ENCODE data around the gene PLEKHA6. TPM values are rescaled to one million over a fixed set of nuclear protein-coding genes. Genes with fewer than 3 reads are reported as not detected.

The PLEKHA6 gene, protein sequence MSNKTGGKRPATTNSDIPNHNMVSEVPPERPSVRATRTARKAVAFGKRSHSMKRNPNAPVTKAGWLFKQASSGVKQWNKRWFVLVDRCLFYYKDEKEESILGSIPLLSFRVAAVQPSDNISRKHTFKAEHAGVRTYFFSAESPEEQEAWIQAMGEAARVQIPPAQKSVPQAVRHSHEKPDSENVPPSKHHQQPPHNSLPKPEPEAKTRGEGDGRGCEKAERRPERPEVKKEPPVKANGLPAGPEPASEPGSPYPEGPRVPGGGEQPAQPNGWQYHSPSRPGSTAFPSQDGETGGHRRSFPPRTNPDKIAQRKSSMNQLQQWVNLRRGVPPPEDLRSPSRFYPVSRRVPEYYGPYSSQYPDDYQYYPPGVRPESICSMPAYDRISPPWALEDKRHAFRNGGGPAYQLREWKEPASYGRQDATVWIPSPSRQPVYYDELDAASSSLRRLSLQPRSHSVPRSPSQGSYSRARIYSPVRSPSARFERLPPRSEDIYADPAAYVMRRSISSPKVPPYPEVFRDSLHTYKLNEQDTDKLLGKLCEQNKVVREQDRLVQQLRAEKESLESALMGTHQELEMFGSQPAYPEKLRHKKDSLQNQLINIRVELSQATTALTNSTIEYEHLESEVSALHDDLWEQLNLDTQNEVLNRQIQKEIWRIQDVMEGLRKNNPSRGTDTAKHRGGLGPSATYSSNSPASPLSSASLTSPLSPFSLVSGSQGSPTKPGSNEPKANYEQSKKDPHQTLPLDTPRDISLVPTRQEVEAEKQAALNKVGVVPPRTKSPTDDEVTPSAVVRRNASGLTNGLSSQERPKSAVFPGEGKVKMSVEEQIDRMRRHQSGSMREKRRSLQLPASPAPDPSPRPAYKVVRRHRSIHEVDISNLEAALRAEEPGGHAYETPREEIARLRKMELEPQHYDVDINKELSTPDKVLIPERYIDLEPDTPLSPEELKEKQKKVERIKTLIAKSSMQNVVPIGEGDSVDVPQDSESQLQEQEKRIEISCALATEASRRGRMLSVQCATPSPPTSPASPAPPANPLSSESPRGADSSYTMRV
- total RNA-seq, result 1 to 10 TPM in 1 of 2 donors, under 1 TPM in 1; 0.37 to 1.3 TPM

DNA sequence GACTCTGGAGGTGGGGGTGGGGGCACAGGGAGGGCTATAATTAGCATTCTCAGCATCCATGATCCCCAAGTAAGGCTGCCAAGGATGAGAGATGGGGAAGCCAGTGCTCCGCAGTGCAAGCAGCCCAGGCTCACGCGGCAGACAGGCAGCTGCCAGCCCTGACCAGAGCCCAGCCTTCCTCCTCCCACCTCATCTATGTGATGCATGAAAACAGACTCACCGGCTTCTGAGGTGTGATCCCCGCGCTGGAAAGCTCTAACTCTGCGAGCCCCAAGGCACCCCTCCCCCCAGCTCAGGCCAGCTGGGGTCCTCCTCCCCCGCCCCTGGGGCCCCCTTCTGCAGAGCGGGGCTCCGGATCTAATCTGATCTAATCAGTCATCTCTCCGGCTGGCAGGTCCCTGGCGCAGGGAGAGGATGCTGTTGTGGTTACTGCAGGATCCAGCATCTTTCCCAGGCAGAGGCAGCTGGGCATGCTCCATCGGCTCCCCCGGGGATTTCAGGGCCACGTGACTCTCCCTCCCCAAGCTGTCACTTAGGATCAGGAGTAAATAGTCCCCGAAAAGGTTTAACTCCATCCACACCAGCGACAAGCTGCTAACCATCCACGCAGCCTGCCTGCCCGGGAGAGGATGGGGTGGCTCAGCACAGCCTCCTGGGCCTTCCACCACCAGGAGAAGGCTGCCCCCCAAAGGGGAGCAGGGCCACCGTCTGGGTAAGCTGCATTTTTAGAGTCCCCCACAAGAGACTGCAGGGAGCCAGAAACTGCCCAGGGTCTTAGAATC lies at the start of gene PLEKHA6:
TSS of gene PLEKHA6 (minus strand) at position 456 of the 782 bp plus-strand sequence. CDS start 86,202 bp downstream, outside the sequence.
- H3K27ac Mint-ChIP-seq, result no peak within 1 kb of the TSS
- peaks cover 12% of the 10 kb centered on the region for H3K27me3 Mint-ChIP-seq
- no peak for ATAC-seq (replicated peaks)
- H3K36me3 Mint-ChIP-seq (ENCODE audit: low read depth), result no peaks in the 10 kb centered on the region
- H3K4me1 Mint-ChIP-seq, result peaks cover 8% of the 10 kb centered on the region
- H3K4me3 Mint-ChIP-seq, result no peak within 1 kb of the TSS
- H3K9me3 Mint-ChIP-seq, result no peaks in the 10 kb centered on the region

DNA sequence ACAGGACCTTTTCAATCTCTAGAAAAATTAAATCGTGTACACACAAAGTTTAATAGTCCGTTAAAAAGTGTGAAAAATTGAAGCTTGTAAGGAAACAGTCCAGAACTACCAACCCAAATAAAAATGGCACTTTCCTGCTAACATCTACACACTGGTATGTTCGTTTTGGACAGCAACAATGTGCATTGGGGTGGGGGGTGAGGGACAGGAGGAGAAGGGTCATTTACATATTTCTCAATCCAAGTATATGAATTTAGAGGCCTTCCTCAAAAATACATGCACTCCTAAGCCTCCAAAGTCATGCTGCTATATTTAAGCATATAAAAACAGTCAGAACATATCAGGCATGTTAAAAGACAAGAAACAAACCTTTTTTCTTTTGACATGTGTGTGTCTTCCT lies 49.4 kb upstream of the PLEKHA6 start:
- no peak for ATAC-seq (replicated peaks)
- Mint-ChIP-seq H3K9me3 (no peaks in the 10 kb centered on the region), H3K36me3 (ENCODE audit: low read depth) (peaks cover 78% of the 10 kb centered on the region), H3K27me3 (no peaks in the 10 kb centered on the region), H3K4me1 (peaks cover 5% of the 10 kb centered on the region), H3K4me3 (peak overlapping the region; percentile 98), H3K27ac (peak overlapping the region; percentile 99)

DNA sequence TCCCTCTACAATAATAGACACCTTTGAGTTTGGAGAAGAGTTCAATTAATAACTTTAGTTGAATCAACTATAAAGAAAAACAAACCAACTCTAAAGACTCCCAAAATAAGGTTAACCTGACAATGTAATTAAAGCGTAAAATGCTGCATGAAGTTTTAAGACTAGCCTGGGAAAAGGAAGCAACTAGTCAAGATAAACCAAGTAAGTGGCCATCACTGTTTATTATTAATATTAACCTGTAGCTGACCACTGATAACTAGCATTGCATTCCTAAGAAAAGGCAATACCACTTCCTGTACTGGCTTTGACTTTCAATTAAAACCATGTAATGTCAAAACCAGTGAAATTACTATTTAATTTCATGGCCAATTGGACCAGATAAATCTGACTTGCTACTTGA lies 48.9 kb upstream of the PLEKHA6 start:
- ATAC-seq (replicated peaks), result no peak
- H3K36me3 Mint-ChIP-seq (ENCODE audit: low read depth), result peaks cover 84% of the 10 kb centered on the region
- peak overlapping the region; percentile 98 for H3K4me3 Mint-ChIP-seq
- H3K27ac Mint-ChIP-seq, result peak overlapping the region; percentile 99
- peaks cover 5% of the 10 kb centered on the region for H3K4me1 Mint-ChIP-seq
- no peaks in the 10 kb centered on the region for H3K9me3 Mint-ChIP-seq
- H3K27me3 Mint-ChIP-seq, result no peaks in the 10 kb centered on the region

DNA sequence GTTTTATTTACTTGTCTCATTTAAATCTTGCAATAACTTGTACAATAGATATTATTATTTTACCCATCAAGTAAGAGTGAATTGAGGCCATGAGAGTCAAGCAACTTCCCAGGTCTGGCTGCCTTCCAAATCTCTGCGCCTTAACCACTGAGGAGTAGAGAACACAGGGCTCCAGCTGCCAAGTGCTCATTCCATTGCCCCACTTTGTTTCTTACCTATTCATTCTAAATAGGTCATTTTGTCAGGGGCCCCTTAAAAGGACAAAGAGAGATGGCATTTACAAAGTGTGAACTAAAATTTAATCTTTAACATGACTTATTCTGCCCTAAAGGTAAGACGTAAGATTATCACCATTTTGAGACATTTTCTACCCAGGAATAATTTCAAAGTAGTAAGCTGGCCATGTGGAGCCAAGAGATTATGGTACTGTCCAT lies 48.4 kb upstream of the PLEKHA6 start:
- Mint-ChIP-seq H3K27me3 (no peaks in the 10 kb centered on the region), H3K4me3 (peak overlapping the region; percentile 98), H3K9me3 (no peaks in the 10 kb centered on the region), H3K4me1 (peaks cover 5% of the 10 kb centered on the region), H3K36me3 (ENCODE audit: low read depth) (peaks cover 86% of the 10 kb centered on the region), H3K27ac (peak overlapping the region; percentile 99)
- no peak for ATAC-seq (replicated peaks)

DNA sequence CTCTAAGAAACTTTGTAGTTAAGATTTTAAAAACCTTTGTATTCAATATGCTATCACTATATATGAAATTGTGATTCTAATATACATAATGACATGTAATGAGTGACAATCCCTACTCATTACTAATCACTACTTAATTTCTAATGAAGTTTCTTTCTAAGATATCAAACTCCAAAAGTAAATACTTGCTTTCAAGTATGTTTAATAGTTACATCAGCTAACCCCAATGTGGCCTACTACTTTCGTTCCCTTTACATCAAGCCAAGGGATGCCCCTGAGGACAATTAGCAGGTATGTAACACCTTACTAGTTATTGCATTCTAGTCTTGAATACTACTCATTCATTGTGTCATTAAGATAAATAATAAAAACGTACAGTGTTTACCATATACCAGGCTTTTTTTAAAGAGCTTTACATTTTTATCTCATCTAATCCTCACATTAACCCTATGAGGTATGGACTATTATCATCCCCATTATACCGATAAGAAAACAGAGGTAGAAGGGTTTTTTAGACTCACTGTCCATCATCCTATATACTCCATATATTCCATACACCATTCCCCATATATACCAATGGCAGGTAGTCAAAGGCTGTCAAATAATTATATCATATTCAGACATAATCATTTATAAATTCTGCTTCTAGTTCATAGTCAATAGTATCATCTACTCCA lies 47.7 kb upstream of the PLEKHA6 start:
- ATAC-seq (replicated peaks), result no peak
- H3K27ac Mint-ChIP-seq, result peak overlapping the region; percentile 99
- H3K36me3 Mint-ChIP-seq (ENCODE audit: low read depth), result peaks cover 92% of the 10 kb centered on the region
- peak overlapping the region; percentile 98 for H3K4me3 Mint-ChIP-seq
- H3K27me3 Mint-ChIP-seq, result no peaks in the 10 kb centered on the region
- H3K9me3 Mint-ChIP-seq, result no peaks in the 10 kb centered on the region
- peaks cover 5% of the 10 kb centered on the region for H3K4me1 Mint-ChIP-seq

DNA sequence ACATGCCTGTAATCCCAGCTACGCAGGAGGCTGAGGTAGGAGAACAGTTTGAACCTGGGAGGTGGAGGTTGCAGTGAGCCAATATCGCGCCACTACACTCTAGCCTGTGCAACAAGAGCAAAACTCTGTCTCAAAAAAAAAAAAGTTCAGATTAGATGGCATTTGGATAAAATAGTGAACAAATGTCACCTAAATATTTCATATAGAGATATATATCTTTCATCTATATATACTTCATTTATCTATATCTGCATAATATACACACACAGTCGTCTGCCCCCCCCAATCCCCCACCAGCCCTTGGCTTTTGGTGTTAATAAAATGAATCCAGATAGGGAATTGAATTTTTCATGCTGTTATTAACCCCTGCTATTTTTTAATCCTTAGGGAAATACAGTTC lies 46.9 kb upstream of the PLEKHA6 start:
- Mint-ChIP-seq H3K27ac (peak overlapping the region; percentile 99), H3K4me1 (peaks cover 5% of the 10 kb centered on the region), H3K9me3 (no peaks in the 10 kb centered on the region), H3K36me3 (ENCODE audit: low read depth) (peaks cover 97% of the 10 kb centered on the region), H3K27me3 (no peaks in the 10 kb centered on the region), H3K4me3 (peak overlapping the region; percentile 98)
- no peak for ATAC-seq (replicated peaks)

DNA sequence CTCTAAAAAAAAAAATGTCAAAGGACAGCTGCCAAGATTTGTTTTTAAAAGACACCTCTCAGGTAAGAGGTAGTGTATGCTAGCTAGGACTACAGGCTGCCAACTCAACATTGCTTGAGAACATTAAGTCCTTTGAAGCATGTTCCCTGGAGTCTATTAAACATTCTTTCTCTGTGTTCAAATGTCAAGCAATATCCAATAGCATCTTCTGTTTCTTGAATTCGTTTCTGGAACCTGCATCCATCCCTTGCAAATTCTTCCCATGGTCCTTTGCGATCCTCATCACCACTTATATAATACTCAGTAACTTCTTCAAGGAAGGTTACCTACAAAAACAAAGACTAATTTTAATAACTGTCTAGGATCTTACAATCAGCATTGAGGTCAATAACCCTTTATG lies 46.3 kb upstream of the PLEKHA6 start:
- H3K4me3 Mint-ChIP-seq, result peak overlapping the region; percentile 98
- H3K27me3 Mint-ChIP-seq, result no peaks in the 10 kb centered on the region
- H3K36me3 Mint-ChIP-seq (ENCODE audit: low read depth), result peaks cover 97% of the 10 kb centered on the region
- H3K4me1 Mint-ChIP-seq, result peaks cover 5% of the 10 kb centered on the region
- H3K9me3 Mint-ChIP-seq, result no peaks in the 10 kb centered on the region
- peak overlapping the region; percentile 83 for H3K27ac Mint-ChIP-seq
- ATAC-seq (replicated peaks), result no peak

DNA sequence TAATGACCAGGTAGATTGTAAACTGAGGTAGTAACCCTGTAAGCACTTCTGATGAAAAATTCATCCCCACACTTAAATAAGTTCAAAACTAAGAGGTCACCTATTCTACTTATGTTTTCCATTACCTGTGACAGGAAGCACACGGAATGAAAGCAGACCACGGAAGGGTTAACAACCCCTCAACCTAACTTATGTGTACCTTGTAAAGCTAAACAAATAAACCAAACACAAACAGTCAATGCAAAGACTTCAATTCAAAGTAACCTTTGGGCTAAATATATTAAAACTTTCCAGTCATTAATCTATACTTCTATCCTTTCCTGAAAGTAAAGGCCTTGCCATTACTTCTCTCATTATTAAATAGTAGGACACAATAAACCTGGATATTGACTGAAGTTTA lies 44.9 kb upstream of the PLEKHA6 start:
- peak overlapping the region; percentile 48 for H3K27ac Mint-ChIP-seq
- H3K4me3 Mint-ChIP-seq, result peak overlapping the region; percentile 98
- H3K9me3 Mint-ChIP-seq, result no peaks in the 10 kb centered on the region
- no peaks in the 10 kb centered on the region for H3K27me3 Mint-ChIP-seq
- H3K4me1 Mint-ChIP-seq, result peaks cover 5% of the 10 kb centered on the region
- ATAC-seq (replicated peaks), result no peak
- peaks cover 97% of the 10 kb centered on the region for H3K36me3 Mint-ChIP-seq (ENCODE audit: low read depth)

DNA sequence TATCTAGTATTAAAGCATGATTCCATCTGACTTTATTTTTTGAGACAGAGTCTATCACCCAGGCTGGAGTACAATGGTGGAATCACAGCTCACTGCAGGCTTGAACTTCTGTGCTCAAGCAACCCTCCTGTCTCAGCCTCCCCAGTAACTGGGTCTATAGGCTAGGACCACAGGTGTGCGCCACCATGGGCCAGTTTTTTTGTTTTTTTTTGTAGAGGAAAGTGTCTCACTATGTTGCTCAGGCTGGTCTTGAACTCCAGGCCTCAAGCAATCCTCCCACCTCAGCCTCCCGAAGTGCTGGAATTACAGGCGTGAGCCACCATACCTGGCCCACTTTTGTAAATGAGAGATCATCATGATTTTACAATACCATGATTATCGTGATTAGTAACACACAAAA lies 42.7 kb upstream of the PLEKHA6 start:
- H3K36me3 Mint-ChIP-seq (ENCODE audit: low read depth), result peaks cover 95% of the 10 kb centered on the region
- H3K27ac Mint-ChIP-seq, result peak overlapping the region; percentile 52
- peaks cover 5% of the 10 kb centered on the region for H3K4me1 Mint-ChIP-seq
- H3K9me3 Mint-ChIP-seq, result no peaks in the 10 kb centered on the region
- no peak overlapping the region for H3K4me3 Mint-ChIP-seq
- no peak for ATAC-seq (replicated peaks)
- no peaks in the 10 kb centered on the region for H3K27me3 Mint-ChIP-seq

DNA sequence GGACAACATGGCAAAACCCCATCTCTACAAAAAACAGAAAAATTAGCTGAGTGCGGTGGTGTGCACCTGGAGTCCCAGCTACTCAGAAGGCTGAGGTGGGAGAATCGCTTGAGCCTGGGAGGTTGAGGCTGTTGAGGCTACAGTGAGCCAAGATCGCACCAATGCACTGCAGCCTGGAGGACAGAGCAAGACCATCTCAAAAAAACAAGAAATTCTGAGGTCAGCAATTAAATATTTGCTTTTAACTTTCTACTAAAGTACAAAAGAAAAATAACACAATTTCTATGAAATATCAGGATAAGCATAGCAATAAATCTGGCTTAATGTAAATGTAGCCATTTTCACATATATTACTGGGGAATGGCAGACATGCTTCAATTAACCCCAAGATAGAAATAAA lies 42.0 kb upstream of the PLEKHA6 start:
- Mint-ChIP-seq H3K4me1 (peaks cover 5% of the 10 kb centered on the region), H3K27ac (peak overlapping the region; percentile 52), H3K36me3 (ENCODE audit: low read depth) (peaks cover 94% of the 10 kb centered on the region), H3K9me3 (no peaks in the 10 kb centered on the region), H3K4me3 (no peak overlapping the region), H3K27me3 (no peaks in the 10 kb centered on the region)
- ATAC-seq (replicated peaks), result no peak

DNA sequence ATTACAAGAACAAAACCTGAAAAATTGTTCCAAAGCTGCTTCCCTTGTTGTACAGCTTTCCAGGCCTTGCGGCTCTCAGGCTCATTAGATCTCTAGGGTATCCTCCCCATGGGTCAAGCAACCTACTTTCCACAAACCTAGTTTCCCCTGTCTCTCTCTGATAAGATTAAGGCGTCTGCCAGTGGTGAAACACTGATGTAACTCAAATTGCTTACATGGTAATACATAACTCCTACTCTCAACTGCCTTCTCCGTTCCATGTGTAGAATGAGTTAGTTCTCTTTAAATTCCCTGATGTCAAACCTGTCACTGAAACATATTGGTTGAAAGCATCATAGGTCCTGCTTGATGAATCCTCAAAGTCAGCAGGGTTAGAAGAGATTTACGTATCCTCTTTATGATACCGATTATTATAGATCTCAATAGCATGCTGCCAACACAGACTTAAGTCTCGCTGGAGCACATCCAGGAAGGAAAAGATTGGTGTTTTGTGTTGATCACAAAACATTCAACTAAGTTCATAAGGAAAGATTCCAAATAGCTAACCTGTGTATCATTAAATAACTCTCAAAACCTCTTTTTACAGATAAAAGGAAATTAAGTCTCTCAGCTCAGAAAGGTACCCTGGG lies 41.3 kb upstream of the PLEKHA6 start:
- Mint-ChIP-seq H3K9me3 (no peaks in the 10 kb centered on the region), H3K4me3 (no peak overlapping the region), H3K27me3 (no peaks in the 10 kb centered on the region), H3K4me1 (peaks cover 2% of the 10 kb centered on the region), H3K36me3 (ENCODE audit: low read depth) (peaks cover 94% of the 10 kb centered on the region), H3K27ac (peak overlapping the region; percentile 2)
- no peak for ATAC-seq (replicated peaks)

DNA sequence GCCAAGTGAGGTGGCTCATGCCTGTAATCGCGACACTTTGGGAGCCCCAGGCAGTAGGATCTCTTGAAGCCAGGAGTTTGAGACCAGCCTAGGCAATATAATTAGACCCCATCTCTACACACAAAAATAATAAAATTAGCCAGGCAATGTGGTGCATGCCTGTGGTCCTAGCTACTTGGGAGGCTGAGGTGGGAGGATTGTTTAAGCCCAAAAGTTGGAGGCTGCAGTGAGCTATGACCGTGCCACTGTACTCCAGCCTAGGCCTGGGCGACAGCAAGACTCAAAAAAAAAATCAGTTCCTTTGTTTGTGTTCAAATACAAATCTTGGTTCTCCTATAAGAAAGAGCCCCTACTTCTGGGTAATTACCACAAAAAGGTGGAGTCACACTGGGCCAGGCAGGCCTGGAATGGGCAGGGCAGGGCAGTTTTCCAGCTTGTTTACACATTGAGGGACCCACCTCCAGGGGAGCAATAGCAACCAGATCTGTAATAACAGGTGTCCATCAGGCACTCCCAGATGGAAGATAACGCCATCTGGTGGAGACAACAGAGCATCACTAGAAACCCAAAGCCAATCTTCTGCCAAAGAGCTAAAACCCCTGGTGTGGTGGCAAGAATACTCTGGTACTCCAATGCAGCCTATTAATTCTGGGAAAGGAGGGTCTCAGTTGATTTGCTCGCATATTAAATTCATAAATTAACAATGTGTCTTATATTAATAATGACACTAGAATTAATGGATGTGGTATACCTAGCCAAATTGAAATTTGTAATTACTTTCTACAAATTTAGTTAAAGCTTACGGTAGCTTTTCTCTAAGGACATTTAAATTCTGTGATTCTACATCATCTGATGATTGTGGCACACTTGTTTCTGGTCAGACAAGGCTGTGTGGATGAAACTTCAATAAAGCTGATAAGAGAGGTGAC lies 38.7 kb upstream of the PLEKHA6 start:
- Mint-ChIP-seq H3K9me3 (no peaks in the 10 kb centered on the region), H3K4me1 (no peaks in the 10 kb centered on the region), H3K27ac (peak overlapping the region; percentile 76), H3K36me3 (ENCODE audit: low read depth) (peaks cover 84% of the 10 kb centered on the region), H3K4me3 (no peak overlapping the region), H3K27me3 (no peaks in the 10 kb centered on the region)
- ATAC-seq (replicated peaks), result peak; percentile 93

All from activated T-helper 17 cell treated with anti-CD3 and anti-CD28 coated beads, Interleukin-2, amount 50 U/mL, for 72 hours (primary cell).